ENCODE data around the gene KLHDC7B. TPM values are rescaled to one million over a fixed set of nuclear protein-coding genes. Genes with fewer than 3 reads are reported as not detected.
A peak's percentile ranks its signal among the peaks of the same experiment; 100 is the strongest.

Gene KLHDC7B
- total and polyA plus RNA-seq, 2 of the 13 experiments (the other 11 are each of a cell fraction or from before 2014, with no cell fraction given), result 0.11 TPM; not detected in 1

DNA sequence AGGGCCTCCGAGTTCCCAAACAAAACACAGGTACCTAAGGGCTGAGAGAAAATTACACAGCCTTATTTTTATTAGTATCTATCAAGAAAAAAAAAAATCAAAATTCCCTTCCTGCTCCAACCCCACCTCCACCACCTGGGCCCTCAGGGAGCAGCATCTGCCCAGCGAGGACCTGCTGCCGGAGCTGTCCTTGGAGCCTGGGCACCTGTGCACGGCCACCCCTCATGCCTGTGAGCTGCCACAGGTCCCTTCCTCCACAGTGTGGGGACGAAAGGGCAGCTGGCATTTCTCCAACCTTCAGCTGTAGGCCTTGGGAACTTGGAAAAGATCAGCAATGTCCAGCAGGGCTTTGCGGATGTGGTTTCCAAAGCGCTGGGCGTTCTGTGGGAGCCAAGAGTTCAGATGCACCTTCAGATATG lies 23.4 kb downstream of the KLHDC7B start (continued):
- TF ChIP-seq, protein P1, sequence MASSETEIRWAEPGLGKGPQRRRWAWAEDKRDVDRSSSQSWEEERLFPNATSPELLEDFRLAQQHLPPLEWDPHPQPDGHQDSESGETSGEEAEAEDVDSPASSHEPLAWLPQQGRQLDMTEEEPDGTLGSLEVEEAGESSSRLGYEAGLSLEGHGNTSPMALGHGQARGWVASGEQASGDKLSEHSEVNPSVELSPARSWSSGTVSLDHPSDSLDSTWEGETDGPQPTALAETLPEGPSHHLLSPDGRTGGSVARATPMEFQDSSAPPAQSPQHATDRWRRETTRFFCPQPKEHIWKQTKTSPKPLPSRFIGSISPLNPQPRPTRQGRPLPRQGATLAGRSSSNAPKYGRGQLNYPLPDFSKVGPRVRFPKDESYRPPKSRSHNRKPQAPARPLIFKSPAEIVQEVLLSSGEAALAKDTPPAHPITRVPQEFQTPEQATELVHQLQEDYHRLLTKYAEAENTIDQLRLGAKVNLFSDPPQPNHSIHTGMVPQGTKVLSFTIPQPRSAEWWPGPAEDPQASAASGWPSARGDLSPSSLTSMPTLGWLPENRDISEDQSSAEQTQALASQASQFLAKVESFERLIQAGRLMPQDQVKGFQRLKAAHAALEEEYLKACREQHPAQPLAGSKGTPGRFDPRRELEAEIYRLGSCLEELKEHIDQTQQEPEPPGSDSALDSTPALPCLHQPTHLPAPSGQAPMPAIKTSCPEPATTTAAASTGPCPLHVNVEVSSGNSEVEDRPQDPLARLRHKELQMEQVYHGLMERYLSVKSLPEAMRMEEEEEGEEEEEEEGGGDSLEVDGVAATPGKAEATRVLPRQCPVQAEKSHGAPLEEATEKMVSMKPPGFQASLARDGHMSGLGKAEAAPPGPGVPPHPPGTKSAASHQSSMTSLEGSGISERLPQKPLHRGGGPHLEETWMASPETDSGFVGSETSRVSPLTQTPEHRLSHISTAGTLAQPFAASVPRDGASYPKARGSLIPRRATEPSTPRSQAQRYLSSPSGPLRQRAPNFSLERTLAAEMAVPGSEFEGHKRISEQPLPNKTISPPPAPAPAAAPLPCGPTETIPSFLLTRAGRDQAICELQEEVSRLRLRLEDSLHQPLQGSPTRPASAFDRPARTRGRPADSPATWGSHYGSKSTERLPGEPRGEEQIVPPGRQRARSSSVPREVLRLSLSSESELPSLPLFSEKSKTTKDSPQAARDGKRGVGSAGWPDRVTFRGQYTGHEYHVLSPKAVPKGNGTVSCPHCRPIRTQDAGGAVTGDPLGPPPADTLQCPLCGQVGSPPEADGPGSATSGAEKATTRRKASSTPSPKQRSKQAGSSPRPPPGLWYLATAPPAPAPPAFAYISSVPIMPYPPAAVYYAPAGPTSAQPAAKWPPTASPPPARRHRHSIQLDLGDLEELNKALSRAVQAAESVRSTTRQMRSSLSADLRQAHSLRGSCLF (CRISPR knock-in tag; IDR thresholded peaks at IDR 0.05; ENCODE audit: borderline replicate concordance), result no peak
- TF ChIP-seq, protein P2, sequence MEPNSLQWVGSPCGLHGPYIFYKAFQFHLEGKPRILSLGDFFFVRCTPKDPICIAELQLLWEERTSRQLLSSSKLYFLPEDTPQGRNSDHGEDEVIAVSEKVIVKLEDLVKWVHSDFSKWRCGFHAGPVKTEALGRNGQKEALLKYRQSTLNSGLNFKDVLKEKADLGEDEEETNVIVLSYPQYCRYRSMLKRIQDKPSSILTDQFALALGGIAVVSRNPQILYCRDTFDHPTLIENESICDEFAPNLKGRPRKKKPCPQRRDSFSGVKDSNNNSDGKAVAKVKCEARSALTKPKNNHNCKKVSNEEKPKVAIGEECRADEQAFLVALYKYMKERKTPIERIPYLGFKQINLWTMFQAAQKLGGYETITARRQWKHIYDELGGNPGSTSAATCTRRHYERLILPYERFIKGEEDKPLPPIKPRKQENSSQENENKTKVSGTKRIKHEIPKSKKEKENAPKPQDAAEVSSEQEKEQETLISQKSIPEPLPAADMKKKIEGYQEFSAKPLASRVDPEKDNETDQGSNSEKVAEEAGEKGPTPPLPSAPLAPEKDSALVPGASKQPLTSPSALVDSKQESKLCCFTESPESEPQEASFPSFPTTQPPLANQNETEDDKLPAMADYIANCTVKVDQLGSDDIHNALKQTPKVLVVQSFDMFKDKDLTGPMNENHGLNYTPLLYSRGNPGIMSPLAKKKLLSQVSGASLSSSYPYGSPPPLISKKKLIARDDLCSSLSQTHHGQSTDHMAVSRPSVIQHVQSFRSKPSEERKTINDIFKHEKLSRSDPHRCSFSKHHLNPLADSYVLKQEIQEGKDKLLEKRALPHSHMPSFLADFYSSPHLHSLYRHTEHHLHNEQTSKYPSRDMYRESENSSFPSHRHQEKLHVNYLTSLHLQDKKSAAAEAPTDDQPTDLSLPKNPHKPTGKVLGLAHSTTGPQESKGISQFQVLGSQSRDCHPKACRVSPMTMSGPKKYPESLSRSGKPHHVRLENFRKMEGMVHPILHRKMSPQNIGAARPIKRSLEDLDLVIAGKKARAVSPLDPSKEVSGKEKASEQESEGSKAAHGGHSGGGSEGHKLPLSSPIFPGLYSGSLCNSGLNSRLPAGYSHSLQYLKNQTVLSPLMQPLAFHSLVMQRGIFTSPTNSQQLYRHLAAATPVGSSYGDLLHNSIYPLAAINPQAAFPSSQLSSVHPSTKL (CRISPR knock-in tag; IDR thresholded peaks at IDR 0.05), result peak; percentile 69
- TF ChIP-seq ZNF282 (IDR thresholded peaks at IDR 0.05; ENCODE audit: partially characterized antibody), result no peak
- TF ChIP-seq KDM2A (CRISPR knock-in tag; IDR thresholded peaks at IDR 0.05; ENCODE audit: borderline replicate concordance, low read depth), result peak; percentile 31; the same call in 1 of the 2 replicates
- TF ChIP-seq, protein P3, sequence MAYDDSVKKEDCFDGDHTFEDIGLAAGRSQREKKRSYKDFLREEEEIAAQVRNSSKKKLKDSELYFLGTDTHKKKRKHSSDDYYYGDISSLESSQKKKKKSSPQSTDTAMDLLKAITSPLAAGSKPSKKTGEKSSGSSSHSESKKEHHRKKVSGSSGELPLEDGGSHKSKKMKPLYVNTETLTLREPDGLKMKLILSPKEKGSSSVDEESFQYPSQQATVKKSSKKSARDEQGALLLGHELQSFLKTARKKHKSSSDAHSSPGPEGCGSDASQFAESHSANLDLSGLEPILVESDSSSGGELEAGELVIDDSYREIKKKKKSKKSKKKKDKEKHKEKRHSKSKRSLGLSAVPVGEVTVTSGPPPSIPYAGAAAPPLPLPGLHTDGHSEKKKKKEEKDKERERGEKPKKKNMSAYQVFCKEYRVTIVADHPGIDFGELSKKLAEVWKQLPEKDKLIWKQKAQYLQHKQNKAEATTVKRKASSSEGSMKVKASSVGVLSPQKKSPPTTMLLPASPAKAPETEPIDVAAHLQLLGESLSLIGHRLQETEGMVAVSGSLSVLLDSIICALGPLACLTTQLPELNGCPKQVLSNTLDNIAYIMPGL (CRISPR knock-in tag; IDR thresholded peaks at IDR 0.05; ENCODE audit: borderline replicate concordance in 1 of 2, low read depth in 1 of 2), result 0 out of 4 replicates have a peak, but pooled peaks of 1 of the 2 experiments have one; percentile 50
- TF ChIP-seq ZNF30 (CRISPR knock-in tag; IDR thresholded peaks at IDR 0.05), result no peak
- TF ChIP-seq SOX5 (CRISPR knock-in tag; IDR thresholded peaks at IDR 0.05; ENCODE audit: borderline replicate concordance), result peak; percentile 7; the same call in 1 of the 2 replicates
- TF ChIP-seq HOXA5 (CRISPR knock-in tag; IDR thresholded peaks at IDR 0.05), result no peak
- no peak for TF ChIP-seq ZNF235 (CRISPR knock-in tag; IDR thresholded peaks at IDR 0.05; ENCODE audit: borderline replicate concordance)
- TF ChIP-seq, protein P4, sequence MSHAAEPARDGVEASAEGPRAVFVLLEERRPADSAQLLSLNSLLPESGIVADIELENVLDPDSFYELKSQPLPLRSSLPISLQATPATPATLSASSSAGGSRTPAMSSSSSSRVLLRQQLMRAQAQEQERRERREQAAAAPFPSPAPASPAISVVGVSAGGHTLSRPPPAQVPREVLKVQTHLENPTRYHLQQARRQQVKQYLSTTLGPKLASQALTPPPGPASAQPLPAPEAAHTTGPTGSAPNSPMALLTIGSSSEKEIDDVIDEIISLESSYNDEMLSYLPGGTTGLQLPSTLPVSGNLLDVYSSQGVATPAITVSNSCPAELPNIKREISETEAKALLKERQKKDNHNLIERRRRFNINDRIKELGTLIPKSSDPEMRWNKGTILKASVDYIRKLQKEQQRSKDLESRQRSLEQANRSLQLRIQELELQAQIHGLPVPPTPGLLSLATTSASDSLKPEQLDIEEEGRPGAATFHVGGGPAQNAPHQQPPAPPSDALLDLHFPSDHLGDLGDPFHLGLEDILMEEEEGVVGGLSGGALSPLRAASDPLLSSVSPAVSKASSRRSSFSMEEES (CRISPR knock-in tag; IDR thresholded peaks at IDR 0.05), result no peak
- no peak for TF ChIP-seq ZNF562 (CRISPR knock-in tag; IDR thresholded peaks at IDR 0.05; ENCODE audit: borderline replicate concordance)
- TF ChIP-seq NFKB2 (CRISPR knock-in tag; IDR thresholded peaks at IDR 0.05; ENCODE audit: borderline replicate concordance), result no peak
- TF ChIP-seq, protein P5, sequence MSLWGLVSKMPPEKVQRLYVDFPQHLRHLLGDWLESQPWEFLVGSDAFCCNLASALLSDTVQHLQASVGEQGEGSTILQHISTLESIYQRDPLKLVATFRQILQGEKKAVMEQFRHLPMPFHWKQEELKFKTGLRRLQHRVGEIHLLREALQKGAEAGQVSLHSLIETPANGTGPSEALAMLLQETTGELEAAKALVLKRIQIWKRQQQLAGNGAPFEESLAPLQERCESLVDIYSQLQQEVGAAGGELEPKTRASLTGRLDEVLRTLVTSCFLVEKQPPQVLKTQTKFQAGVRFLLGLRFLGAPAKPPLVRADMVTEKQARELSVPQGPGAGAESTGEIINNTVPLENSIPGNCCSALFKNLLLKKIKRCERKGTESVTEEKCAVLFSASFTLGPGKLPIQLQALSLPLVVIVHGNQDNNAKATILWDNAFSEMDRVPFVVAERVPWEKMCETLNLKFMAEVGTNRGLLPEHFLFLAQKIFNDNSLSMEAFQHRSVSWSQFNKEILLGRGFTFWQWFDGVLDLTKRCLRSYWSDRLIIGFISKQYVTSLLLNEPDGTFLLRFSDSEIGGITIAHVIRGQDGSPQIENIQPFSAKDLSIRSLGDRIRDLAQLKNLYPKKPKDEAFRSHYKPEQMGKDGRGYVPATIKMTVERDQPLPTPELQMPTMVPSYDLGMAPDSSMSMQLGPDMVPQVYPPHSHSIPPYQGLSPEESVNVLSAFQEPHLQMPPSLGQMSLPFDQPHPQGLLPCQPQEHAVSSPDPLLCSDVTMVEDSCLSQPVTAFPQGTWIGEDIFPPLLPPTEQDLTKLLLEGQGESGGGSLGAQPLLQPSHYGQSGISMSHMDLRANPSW (CRISPR knock-in tag; IDR thresholded peaks at IDR 0.05; ENCODE audit: borderline replicate concordance), result 0 out of 2 replicates have a peak, but pooled peaks have one; percentile 39
- TF ChIP-seq SIX4 (CRISPR knock-in tag; IDR thresholded peaks at IDR 0.05), result no peak
